HepG2 (cell line): ENCODE results near the gene SCEL. TPM values are rescaled to one million over a fixed set of nuclear protein-coding genes. Genes with fewer than 3 reads are reported as not detected.

ENCODE experiments used
- ATAC-seq: fragments of 200-7000 bp; cut with Tn5 transposase; 3 replicates; pipeline ENCODE4 v1.9.1; 2020; ENCODE audit warnings: mild to moderate bottlenecking, moderate library complexity
- BruUV-seq: library from RNA; stranded (reverse); fragments of 400-500 nt; replicated peaks from 2 replicates; lab custom pipeline; 2021; lab: Mats Ljungman, UMichigan
- CTCF ChIA-PET: fragments of 300-600 bp; formaldehyde crosslinking; extraction: SDS; loops from one replicate; lab custom pipeline; 2021; ENCODE audit warnings: low total read pairs, inconsistent platforms, low intra/inter-chr PET ratio; lab: Yijun Ruan, JAX
- POLR2A ChIA-PET: fragments of 350-600 bp; sonication (Branson Sonifier 250); formaldehyde crosslinking; loops from one replicate; lab custom pipeline; 2020; ENCODE audit warnings: antibody characterized with exemption, inconsistent platforms; lab: Yijun Ruan, JAX
- DNase-seq: peaks from one replicate; pipeline ENCODE4 v3.0.0-alpha.2; 2015; ENCODE audit warnings: low spot score
- FAIRE-seq: peaks from 3 replicates; lab custom pipeline; 2011; peaks lifted over from hg19 to GRCh38; lab: Jason Lieb, UNC
- H2AFZ ChIP-seq: one replicate; pipeline ENCODE4 v1.6.1; 2011; ENCODE audit warnings: low read length, inconsistent platforms
- H3K27ac ChIP-seq: fragments of 300-600 bp; 3 replicates; pipeline ENCODE4 v1.8.0; 2011; ENCODE audit warnings: mixed run types, mild to moderate bottlenecking, mixed read lengths, low read length, inconsistent platforms; ENCODE audit not compliant: insufficient read depth; ENCODE audit errors: extremely low read length
- H3K27me3 ChIP-seq, 2 experiments: fragments of 200-600 bp in 1 of 2; 2 replicates in 1 of 2; 3 replicates in 1 of 2; pipeline versions ENCODE4 v1.6.0 to v1.8.0; 2011; ENCODE audit warnings: low read length in 2 of 2, mild to moderate bottlenecking in 2 of 2, moderate library complexity in 2 of 2, inconsistent platforms in 1 of 2; ENCODE audit not compliant: insufficient read depth in 2 of 2, control insufficient read depth in 1 of 2
- H3K36me3 ChIP-seq, 2 experiments: fragments of 200-600 bp in 1 of 2; replicated peaks in 1 of 2; 2 replicates in 1 of 2; 3 replicates in 1 of 2; pipeline versions ENCODE4 v1.5.1 to v1.8.0; 2011; ENCODE audit warnings: low read length in 2 of 2, inconsistent platforms in 1 of 2; ENCODE audit not compliant: insufficient read depth in 2 of 2, control insufficient read depth in 1 of 2
- H3K4me1 ChIP-seq: 2 replicates; pipeline ENCODE4 v1.5.1; 2012; ENCODE audit warnings: low read length, inconsistent platforms; ENCODE audit not compliant: insufficient read depth
- H3K4me2 ChIP-seq: 2 replicates; pipeline ENCODE4 v1.6.0; 2011; ENCODE audit warnings: low read depth, low read length, inconsistent platforms
- H3K4me3 ChIP-seq, 3 experiments: fragments of 200-600 bp in 1 of 3; sonication (generic), shearing (Covaris generic) in 1 of 3; replicated peaks in 1 of 3; 2 replicates each; pipeline ENCODE4 v1.5.1; 2011 to 2016; ENCODE audit warnings: low read length in 3 of 3, inconsistent platforms in 2 of 3, low read depth in 2 of 3, mild to moderate bottlenecking in 2 of 3, control low read depth in 1 of 3, mixed read lengths in 1 of 3; ENCODE audit not compliant: insufficient read depth in 1 of 3
- H3K79me2 ChIP-seq: one replicate; pipeline ENCODE4 v1.6.1; 2011; ENCODE audit warnings: low read length, inconsistent platforms; ENCODE audit not compliant: insufficient read depth
- H3K9ac ChIP-seq: 2 replicates; pipeline ENCODE4 v1.6.0; 2011; ENCODE audit warnings: mild to moderate bottlenecking, low read depth, low read length, inconsistent platforms; ENCODE audit not compliant: insufficient read depth
- H3K9me3 ChIP-seq: 2 replicates; pipeline ENCODE4 v1.5.1; 2012; ENCODE audit warnings: mild to moderate bottlenecking, low read length
- H4K20me1 ChIP-seq: 2 replicates; pipeline ENCODE4 v1.6.0; 2011; ENCODE audit warnings: inconsistent platforms, mild to moderate bottlenecking, low read length, moderate library complexity; ENCODE audit not compliant: insufficient read depth
- ARNT ChIP-seq: fragments of 450-650 bp; IDR thresholded peaks from 2 replicates; pipeline ENCODE4 v1.6.1; 2017
- CC2D1A ChIP-seq: sonication (generic); formaldehyde crosslinking; IDR thresholded peaks from 2 replicates; pipeline ENCODE4 v1.8.1; 2023; ENCODE audit warnings: mild to moderate bottlenecking, missing genetic modification reagents
- EZH2 ChIP-seq: conservative IDR thresholded peaks from 2 replicates; pipeline ENCODE4 v1.6.1; 2012; ENCODE audit warnings: mild to moderate bottlenecking, low read depth, low read length, moderate library complexity
- FOXK1 ChIP-seq: sonication (generic); formaldehyde crosslinking; IDR thresholded peaks from 2 replicates; pipeline ENCODE4 v1.4.0; 2020; ENCODE audit warnings: low read depth, missing genetic modification reagents, borderline replicate concordance
- HMG20B ChIP-seq: conservative IDR thresholded peaks from 2 replicates; pipeline ENCODE4 v1.6.1; 2016; ENCODE audit warnings: missing genetic modification reagents, missing compliant biosample characterization
- IRF2 ChIP-seq: IDR thresholded peaks from 2 replicates; pipeline ENCODE4 v1.6.1; 2018; ENCODE audit warnings: missing genetic modification reagents, missing compliant biosample characterization
- KLF16 ChIP-seq, 2 experiments: sonication (generic) in 1 of 2; formaldehyde crosslinking in 1 of 2; IDR thresholded peaks; 2 replicates each; pipeline versions ENCODE4 v1.6.1 to v1.8.0; 2016 to 2023; ENCODE audit warnings: missing genetic modification reagents in 2 of 2, missing compliant biosample characterization in 1 of 2
- KMT2A ChIP-seq: sonication (generic); formaldehyde crosslinking; IDR thresholded peaks from 2 replicates; pipeline ENCODE4 v1.4.0; 2020; ENCODE audit warnings: missing genetic modification reagents
- NKX3-1 ChIP-seq: sonication (generic); formaldehyde crosslinking; IDR thresholded peaks from 2 replicates; pipeline ENCODE4 v1.5.0; 2020; ENCODE audit warnings: missing genetic modification reagents
- PRPF4 ChIP-seq: fragments of 200-400 bp; formaldehyde crosslinking; IDR thresholded peaks from 2 replicates; pipeline ENCODE4 v1.6.1; 2016; ENCODE audit warnings: low read length, low read depth; ENCODE audit not compliant: poor library complexity, severe bottlenecking
- SAP130 ChIP-seq: IDR thresholded peaks from 2 replicates; pipeline ENCODE4 v1.6.1; 2016; ENCODE audit warnings: low read depth
- SMAD9 ChIP-seq: sonication (generic); formaldehyde crosslinking; IDR thresholded peaks from 2 replicates; pipeline ENCODE4 v1.5.1; 2020; ENCODE audit warnings: mild to moderate bottlenecking, missing genetic modification reagents
- SRSF9 ChIP-seq: fragments of 200-400 bp; formaldehyde crosslinking; IDR thresholded peaks from 2 replicates; pipeline ENCODE4 v1.6.1; 2018; ENCODE audit warnings: borderline replicate concordance, mild to moderate bottlenecking, low read depth, low read length; ENCODE audit not compliant: insufficient read depth, poor library complexity, severe bottlenecking
- ZNF337 ChIP-seq: sonication (generic); formaldehyde crosslinking; IDR thresholded peaks from 2 replicates; pipeline ENCODE4 v1.5.1; 2020; ENCODE audit warnings: missing genetic modification reagents, low read depth, mild to moderate bottlenecking, borderline replicate concordance
- ZNF619 ChIP-seq: sonication (generic); formaldehyde crosslinking; IDR thresholded peaks from 2 replicates; pipeline ENCODE4 v1.4.0; 2020; ENCODE audit warnings: mild to moderate bottlenecking, missing genetic modification reagents
- ZNF781 ChIP-seq: sonication (generic); formaldehyde crosslinking; IDR thresholded peaks from 2 replicates; pipeline ENCODE4 v1.5.1; 2020; ENCODE audit warnings: borderline replicate concordance, mild to moderate bottlenecking, missing genetic modification reagents; ENCODE audit errors: not compliant biosample characterization
- WGBS: methylation state at CpG from one replicate; pipeline ENCODE4 v1.1.6; 2017; ENCODE audit warnings: low lambda C conversion rate; 5-methylcytosine and 5-hydroxymethylcytosine counted together
- in situ Hi-C: cut with HindIII; loops from 2 replicates; pipeline ENCODE4 v1.10.0; 2017; ENCODE audit warnings: low pct_unique_long_range_greater_than_20kb; ENCODE audit not compliant: extremely low pct_ligation_motif_present
- intact Hi-C: fragments of 100-400 bp; cut with micrococcal nuclease; formaldehyde crosslinking; loops from one replicate; pipeline ENCODE4 v1.10.0; 2022; ENCODE audit not compliant: unreplicated experiment
- polyA plus RNA-seq, 8 experiments: library from polyadenylated mRNA; depleted of rRNA in 3 of 8; stranded (reverse) in 7 of 8; unstranded in 1 of 8; fragments of >200 nt; fragmentation: Illumina TruSeq in 4 of 8; extraction: Trizol in 4 of 8; gene quantifications; 2 replicates each; pipeline versions ENCODE4 v1.2.1 to v1.2.3, GENCODE V29; 2011 to 2016; ENCODE audit warnings: low read depth in 4 of 8, missing spikeins in 1 of 8, mixed read lengths in 1 of 8; ENCODE audit not compliant: insufficient read depth in 1 of 8
- total RNA-seq, 5 experiments: library from RNA; depleted of rRNA; stranded (reverse); fragments of >200 nt; fragmentation: Illumina TruSeq; extraction: Trizol; gene quantifications; 2 replicates each; pipeline ENCODE4 v1.2.3, GENCODE V29; 2016; ENCODE audit warnings: low read depth in 1 of 5
- TF ChIP-seq, protein P1 (sequence below): sonication (generic); formaldehyde crosslinking; IDR thresholded peaks from 2 replicates; pipeline ENCODE4 v1.4.0; 2020; ENCODE audit warnings: missing genetic modification reagents, mild to moderate bottlenecking, borderline replicate concordance
- TF ChIP-seq, protein P2 (sequence below): sonication (generic); formaldehyde crosslinking; IDR thresholded peaks from 2 replicates; pipeline ENCODE4 v1.5.1; 2020; ENCODE audit warnings: missing genetic modification reagents, mild to moderate bottlenecking, borderline replicate concordance
- TF ChIP-seq, protein P3 (sequence below): sonication (generic); formaldehyde crosslinking; IDR thresholded peaks from 2 replicates; pipeline ENCODE4 v1.5.0; 2020; ENCODE audit warnings: mild to moderate bottlenecking, missing genetic modification reagents

SCEL gene
- total and polyA plus RNA-seq, 2 of the 13 experiments (the other 11 are each of a cell fraction or from before 2014, with no cell fraction given), result not detected

DNA sequence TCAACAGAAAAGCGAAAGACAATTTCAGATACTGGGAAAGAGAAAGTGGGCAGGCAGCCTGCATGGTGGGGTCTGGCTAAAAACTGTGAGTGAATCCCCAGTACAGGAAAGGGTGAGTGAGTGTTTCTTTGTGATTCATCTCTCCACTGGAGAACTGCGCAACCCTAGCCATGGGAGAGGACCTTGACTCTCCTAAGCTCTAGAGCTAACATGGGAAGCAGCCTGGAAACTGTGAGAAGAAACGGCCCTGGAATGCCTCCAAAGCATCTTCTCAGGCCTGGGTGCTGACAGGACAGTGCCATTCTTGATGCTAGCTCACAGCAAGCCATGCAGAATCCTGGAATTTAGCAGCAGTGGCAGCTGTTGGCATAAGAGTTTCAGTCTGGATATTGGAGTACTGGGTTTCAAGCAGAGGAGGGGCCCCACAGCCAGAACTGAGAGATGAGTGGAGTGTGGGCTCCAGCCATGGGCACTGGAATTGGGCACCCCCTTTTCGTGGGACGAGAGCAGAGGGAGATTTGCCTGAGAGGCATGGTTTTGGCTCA, 143.3 kb downstream of the SCEL start:
- intact Hi-C loops (no loop called here), in situ Hi-C loops (no loop called here)
- DNase-seq, result no peak
- Histone ChIP-seq H3K27me3 (no peaks in the 10 kb centered on the region), H3K36me3 (no peaks in the 10 kb centered on the region), H3K27ac (no peak overlapping the region), H3K4me1 (no peaks in the 10 kb centered on the region), H4K20me1 (no peaks in the 10 kb centered on the region), H2AFZ (no peak overlapping the region), H3K9ac (no peak overlapping the region), H3K4me2 (no peak overlapping the region), H3K4me3 (no peak overlapping the region), H3K9me3 (no peaks in the 10 kb centered on the region), H3K79me2 (no peaks in the 10 kb centered on the region)
- no peak for FAIRE-seq
- ATAC-seq, result peak; percentile 35; the same call in 2 of the 3 replicates
- ChIA-PET CTCF (no interaction called here), POLR2A (no interaction called here)
- BruUV-seq, result no TSS peak
- TF ChIP-seq SAP130 (CRISPR knock-in tag) (no peak), SMAD9 (no peak), FOXK1 (CRISPR knock-in tag) (no peak), SRSF9 (no peak), NKX3-1 (CRISPR knock-in tag) (no peak), HMG20B (no peak), ZNF337 (CRISPR knock-in tag) (no peak), PRPF4 (no peak), KMT2A (CRISPR knock-in tag) (no peak), ZNF781 (no peak), CC2D1A (no peak), IRF2 (CRISPR knock-in tag) (no peak), ZNF619 (CRISPR knock-in tag) (no peak), KLF16 (CRISPR knock-in tag; IDR thresholded peaks at IDR 0.05) (no peak), EZH2 (no peak), ARNT (no peak)
- TF ChIP-seq, protein P1, sequence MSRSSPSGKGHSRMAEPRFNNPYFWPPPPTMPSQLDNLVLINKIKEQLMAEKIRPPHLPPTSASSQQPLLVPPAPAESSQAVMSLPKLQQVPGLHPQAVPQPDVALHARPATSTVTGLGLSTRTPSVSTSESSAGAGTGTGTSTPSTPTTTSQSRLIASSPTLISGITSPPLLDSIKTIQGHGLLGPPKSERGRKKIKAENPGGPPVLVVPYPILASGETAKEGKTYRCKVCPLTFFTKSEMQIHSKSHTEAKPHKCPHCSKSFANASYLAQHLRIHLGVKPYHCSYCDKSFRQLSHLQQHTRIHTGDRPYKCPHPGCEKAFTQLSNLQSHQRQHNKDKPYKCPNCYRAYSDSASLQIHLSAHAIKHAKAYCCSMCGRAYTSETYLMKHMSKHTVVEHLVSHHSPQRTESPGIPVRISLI (CRISPR knock-in tag), result no peak
- TF ChIP-seq, protein P2, sequence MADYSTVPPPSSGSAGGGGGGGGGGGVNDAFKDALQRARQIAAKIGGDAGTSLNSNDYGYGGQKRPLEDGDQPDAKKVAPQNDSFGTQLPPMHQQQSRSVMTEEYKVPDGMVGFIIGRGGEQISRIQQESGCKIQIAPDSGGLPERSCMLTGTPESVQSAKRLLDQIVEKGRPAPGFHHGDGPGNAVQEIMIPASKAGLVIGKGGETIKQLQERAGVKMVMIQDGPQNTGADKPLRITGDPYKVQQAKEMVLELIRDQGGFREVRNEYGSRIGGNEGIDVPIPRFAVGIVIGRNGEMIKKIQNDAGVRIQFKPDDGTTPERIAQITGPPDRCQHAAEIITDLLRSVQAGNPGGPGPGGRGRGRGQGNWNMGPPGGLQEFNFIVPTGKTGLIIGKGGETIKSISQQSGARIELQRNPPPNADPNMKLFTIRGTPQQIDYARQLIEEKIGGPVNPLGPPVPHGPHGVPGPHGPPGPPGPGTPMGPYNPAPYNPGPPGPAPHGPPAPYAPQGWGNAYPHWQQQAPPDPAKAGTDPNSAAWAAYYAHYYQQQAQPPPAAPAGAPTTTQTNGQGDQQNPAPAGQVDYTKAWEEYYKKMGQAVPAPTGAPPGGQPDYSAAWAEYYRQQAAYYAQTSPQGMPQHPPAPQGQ (CRISPR knock-in tag), result no peak
- TF ChIP-seq, protein P3, sequence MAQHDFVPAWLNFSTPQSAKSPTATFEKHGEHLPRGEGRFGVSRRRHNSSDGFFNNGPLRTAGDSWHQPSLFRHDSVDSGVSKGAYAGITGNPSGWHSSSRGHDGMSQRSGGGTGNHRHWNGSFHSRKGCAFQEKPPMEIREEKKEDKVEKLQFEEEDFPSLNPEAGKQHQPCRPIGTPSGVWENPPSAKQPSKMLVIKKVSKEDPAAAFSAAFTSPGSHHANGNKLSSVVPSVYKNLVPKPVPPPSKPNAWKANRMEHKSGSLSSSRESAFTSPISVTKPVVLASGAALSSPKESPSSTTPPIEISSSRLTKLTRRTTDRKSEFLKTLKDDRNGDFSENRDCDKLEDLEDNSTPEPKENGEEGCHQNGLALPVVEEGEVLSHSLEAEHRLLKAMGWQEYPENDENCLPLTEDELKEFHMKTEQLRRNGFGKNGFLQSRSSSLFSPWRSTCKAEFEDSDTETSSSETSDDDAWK (CRISPR knock-in tag), result no peak
- WGBS, result 13% methylated on average over 5 of the region's 5 CpGs
